Parietal lobe (tissue), 1 donor: ENCODE measurements around the gene LIG1. TPM values are rescaled to one million over a fixed set of nuclear protein-coding genes. Genes with fewer than 3 reads are reported as not detected.

ENCODE experiments used
- total RNA-seq: library from RNA; depleted of rRNA; stranded (reverse); fragments of >200 nt; gene quantifications from one replicate; pipeline ENCODE4 v1.2.3, GENCODE V29; 2014

LIG1 gene
- total RNA-seq = 46.3 TPM

GRCh38 chr19:48169939-48170803, at the start of gene LIG1, which contains the start of gene ZSWIM9:
TSS of gene LIG1 (minus strand) at chr19:48170344. CDS start at chr19:48165566, 4,778 bp downstream.
TSS of gene ZSWIM9 (plus strand) at chr19:48170680. CDS start at chr19:48171803, 1,123 bp downstream.

GRCh38 chr19:48110350-48110966, 59.7 kb downstream of the LIG1 start, which contains the start of gene PLA2G4C:
TSS of gene PLA2G4C (minus strand) at chr19:48110817. CDS start at chr19:48106529, 4,288 bp downstream.

Other genes starting within 250 kb of the LIG1 start
- gene BSPH1, start 178.2 kb downstream of the LIG1 start, total RNA-seq = not detected
- gene ELSPBP1, start 175.7 kb downstream of the LIG1 start, total RNA-seq = not detected
- not detected for gene CABP5, start 126.3 kb downstream of the LIG1 start, total RNA-seq
- 9.1 TPM for gene PLA2G4C, start 59.5 kb downstream of the LIG1 start, total RNA-seq
- gene ZSWIM9, start 336 bp upstream of the LIG1 start, total RNA-seq = 5.3 TPM
- gene CARD8, start 85.6 kb upstream of the LIG1 start, total RNA-seq = 38.8 TPM
- gene ZNF114, start 99.7 kb upstream of the LIG1 start, total RNA-seq = 5.0 TPM
- 3.1 TPM for gene EMP3, start 155.2 kb upstream of the LIG1 start, total RNA-seq
- gene TMEM143, start 193.6 kb upstream of the LIG1 start, total RNA-seq = 2.8 TPM
- gene SYNGR4, start 194.0 kb upstream of the LIG1 start, total RNA-seq = not detected
- 25.4 TPM for gene KDELR1, start 221.2 kb upstream of the LIG1 start, total RNA-seq
- 4.1 TPM for gene GRIN2D, start 223.3 kb upstream of the LIG1 start, total RNA-seq